HG02870 (cell line): ENCODE results near the gene ATXN7L3B.
"Not testable (repeated sequence)": the region's sequence is repeated elsewhere in the genome, so short reads cannot be mapped to it uniquely, and the experiment has no call there.

Experiments used
- ATAC-seq: cut with Tn5 transposase; IDR thresholded peaks from one replicate; pipeline ENCODE4 v1.9.1; 2021; ENCODE audit warnings: mild to moderate bottlenecking, moderate library complexity; ENCODE audit not compliant: unreplicated experiment

Gene ATXN7L3B, protein sequence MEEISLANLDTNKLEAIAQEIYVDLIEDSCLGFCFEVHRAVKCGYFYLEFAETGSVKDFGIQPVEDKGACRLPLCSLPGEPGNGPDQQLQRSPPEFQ

DNA sequence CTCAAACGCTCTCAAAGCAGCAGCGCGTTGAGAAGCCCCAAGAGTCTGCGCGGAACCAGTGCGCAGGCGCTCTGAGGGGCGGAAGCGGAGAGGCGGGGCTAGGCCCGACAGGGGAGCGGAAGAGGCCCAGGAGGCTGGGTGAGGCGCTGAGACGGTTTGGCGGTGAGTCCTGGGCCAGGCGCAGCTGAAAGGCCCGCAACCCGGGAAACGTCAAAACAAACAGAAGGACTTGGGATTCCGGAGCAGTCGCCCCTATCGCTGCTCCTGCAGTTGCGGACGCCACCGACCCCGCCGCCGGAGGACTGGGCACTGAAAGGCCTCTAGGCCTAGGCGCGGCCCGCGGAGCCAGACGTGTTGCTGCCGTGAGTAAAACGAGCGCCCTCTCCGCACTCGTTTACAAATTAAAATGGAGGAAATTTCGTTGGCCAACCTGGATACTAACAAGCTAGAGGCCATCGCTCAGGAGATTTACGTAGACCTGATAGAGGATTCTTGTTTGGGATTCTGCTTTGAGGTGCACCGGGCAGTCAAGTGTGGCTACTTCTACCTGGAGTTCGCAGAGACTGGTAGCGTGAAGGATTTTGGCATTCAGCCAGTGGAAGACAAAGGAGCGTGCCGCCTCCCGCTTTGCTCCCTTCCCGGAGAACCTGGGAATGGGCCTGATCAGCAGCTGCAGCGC is at the start of gene ATXN7L3B:
Gene ATXN7L3B, plus strand, starts transcription at position 129 of the 679 bp plus-strand sequence. Its CDS starts 278 bp downstream, at position 407.
- peak; percentile 96 for ATAC-seq

DNA sequence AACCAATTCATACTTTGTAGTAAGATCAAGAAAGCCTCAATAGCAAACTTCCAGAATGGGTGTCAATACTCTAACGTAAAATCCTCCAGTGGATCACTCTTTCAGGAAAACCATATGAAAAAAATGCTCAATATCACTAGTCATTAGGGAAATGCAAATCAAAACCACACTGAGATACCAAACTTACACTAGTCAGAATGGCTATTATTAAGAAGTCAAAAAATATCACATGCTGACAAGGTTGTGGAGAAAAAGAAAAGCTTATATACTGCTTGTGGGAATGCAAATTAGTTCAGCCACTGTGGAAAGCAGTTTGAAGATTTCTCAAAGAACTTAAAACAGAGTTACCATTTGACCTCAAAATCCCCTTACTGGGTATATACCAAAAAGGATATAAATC is 49.5 kb upstream of the ATXN7L3B start:
- peak; percentile 63 for ATAC-seq

DNA sequence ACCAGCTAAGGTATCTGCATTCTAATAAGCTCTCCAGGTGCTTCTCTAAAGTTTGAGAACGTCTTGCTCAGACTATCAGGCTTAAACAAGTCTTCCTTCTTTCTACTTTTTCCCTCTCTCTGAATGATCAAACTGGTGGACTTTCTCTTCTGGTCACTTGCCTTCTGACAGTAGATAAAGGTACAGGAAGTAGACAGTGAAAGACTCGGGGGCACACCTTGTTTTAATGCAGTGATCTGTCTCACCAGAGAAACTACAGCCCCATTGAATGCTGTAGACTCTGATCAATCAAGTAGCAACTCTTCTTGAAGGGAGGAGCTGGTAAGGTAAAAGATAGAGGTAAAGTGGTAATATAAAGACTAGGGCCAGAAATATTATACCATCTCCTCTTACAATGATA is 48.1 kb upstream of the ATXN7L3B start:
- ATAC-seq, result no peak

DNA sequence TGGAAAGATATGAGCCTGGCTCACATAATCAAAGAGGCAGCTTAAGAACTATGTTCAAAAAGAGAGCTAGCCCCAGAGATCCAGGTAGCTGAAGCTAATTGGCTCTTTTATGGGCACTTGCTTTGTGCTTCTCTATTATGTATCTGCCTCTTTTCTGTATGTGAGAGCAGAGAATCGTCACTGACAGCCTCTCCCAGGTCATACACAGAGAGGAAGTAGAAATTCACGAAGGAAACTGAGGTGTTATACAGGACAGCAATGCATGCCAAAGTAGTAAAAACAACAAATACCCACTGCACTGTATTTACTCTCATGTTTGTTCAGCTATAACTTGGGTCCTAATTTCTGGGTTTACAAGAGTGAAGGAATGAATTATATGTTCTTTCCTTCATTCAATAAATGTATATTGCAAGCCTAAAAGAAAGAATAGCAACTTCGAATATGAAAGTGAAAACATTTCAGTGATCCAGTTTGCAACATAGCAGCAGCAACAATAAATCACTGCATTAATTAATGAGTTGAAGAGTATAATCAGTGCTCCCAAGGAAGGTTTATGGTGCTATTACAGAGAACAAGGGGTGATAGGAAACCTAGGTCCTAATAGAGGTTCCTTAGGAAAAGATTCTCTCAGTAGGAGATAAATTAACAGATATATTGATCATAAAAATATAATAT is 47.1 kb upstream of the ATXN7L3B start:
- ATAC-seq, result peak; percentile 67

DNA sequence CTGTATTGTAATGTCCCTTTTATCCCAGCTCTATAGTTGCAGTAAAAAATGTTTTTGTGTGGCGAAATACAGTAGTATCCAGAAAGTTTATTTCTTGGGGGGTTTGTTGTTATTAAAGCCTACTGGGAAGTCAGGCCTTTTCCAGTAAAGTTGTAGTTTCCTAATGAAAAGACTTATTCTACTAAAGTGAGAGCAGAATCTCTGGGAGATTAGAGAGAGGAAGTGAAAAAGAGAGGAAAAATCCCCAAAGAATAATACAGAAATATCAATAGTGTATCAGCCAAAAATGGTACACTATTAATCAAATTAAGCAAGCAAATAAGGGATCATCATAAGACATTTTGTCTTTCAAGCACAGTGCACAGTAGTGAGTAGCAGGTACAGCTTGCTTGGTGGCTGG is 46.3 kb upstream of the ATXN7L3B start:
- no peak for ATAC-seq

DNA sequence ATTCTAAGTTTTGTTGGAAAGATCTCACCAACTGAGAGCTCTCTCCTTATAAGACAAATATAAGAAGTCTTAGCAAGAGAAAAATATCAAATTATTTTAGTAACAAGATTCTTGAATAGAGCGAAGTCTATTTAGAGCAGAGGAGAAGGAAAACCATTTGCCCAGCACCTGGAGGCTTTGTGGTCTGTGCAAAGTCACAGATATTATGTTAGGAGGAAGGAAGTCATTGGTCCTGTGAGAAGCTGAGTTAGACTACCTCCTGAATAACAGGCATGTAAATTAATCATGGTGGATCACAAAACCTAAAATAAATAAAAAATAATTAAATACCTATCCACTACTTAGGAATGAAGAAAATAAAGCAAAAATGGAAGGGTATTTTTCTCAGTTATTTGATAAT is 38.4 kb upstream of the ATXN7L3B start:
- no peak for ATAC-seq

DNA sequence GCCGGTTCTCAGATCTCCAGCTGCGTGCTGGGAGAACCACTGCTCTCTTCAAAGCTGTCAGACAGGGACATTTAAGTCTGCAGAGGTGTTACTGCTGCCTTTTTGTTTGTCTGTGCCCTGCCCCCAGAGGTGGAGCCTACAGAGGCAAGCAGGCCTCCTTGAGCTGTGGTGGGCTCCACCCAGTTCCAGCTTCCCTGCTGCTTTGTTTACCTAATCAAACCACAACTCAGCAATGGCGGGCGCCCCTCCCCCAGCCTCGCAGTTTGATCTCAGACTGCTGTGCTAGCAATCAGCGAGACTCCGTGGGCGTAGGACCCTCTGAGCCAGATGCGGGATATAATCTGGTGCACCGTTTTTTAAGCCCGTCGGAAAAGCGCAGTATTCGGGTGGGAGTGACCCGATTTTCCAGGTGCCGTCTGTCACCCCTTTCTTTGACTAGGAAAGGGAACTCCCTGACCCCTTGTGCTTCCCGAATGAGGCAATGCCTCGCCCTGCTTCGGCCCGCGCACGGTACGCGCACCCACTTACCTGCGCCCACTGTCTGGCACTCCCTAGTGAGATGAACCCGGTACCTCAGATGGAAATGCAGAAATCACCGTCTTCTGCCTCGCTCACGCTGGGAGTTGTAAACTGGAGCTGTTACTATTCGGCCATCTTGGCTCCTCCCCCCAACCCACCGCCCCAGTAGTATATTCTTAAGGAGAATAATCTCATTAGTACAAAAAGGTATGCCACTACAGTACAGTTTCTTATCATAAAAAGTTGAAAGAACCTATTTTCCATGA is 28.6 kb upstream of the ATXN7L3B start:
- not testable (repeated sequence) for ATAC-seq

DNA sequence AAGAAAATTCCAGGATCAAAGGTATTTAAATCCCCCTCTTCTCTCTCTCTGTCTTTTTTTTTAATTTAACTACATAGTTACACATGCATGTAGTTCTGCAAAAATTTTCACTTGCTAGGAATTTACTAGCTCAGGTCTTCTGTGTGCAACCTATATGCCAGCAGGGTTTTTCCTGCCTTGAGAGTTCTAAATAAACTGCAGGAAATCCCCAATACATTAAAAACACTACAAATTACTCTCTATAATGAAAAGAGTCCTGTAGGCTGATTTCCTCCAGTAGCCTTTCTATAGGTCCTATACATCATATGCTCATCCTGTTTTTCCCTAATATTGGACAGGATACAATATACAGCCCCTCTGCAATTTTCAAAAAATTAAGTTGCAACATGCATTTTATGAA is 27.7 kb upstream of the ATXN7L3B start:
- ATAC-seq, result no peak

DNA sequence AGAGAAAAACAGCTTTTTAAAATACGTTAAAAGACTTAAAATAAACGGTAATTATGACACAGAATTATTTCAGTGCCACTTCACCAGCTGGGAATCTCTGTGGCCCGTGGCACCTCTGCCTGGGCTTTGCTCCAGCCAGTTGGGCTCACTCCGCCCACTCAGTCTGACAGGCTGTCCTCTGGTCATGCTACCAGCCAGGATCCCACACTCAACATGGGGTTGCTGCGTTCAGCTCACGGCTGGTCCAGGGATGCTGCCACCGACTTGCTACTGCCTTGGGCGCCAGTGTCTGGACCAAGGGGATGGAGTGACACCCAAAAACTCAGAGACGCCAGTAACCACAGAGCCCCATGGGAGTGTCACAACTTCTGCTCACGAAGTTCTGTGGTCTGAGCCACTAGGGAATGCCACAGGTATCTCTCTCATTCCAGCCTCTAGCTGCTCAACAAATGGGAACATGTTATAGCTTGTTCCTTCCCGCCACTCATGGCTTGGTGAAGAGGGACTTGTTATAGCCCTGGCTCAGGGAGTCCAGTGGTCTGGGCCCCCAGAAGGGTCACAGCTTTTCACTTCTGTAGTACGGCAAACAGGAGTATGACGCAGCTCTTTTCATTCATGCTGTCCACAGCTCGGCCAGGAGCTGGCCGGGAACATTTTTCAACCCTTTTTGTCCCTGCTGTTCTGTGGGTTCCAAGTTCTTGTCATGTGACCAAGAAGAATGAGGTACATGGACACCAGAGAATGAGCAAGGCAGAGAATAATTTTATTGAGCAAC is 23.4 kb upstream of the ATXN7L3B start:
- ATAC-seq, result no peak

DNA sequence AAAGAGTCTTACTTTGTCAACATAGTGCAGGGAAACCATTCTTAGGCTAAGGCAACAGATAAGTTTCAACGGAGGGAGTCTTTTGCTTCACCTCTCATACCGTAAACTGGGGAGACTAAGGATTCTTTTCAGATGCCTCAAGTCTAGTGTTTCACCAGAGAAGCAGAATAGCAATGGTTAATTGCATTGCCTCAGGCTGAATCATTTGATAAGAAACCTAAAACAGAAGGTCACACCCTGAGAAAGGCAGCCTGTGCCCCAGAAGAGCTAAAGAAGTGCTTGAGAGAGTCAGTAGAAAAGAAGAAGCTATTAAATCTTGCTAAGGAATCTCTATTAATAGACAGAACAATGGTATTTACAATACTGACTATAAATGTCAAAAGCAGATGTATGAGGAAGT is 21.8 kb upstream of the ATXN7L3B start:
- no peak for ATAC-seq

DNA sequence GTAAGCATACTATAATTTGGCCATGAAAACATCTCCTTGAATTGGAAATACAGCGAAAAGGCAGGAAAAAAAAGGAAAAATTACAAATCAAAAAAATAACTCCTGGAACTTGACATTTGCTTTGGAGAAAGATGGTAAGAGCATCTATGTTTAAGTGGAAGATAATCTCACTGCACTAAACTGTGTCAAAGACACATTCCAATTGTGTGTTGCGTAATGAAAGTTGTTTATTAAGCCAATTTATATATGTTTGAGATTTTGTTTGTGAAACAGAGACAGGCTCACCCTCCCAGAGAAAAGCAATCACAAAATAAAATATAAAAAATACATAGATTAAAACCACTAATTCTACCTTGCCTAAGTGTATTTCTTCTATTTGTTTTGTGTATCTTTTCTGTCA is 11.1 kb upstream of the ATXN7L3B start:
- ATAC-seq, result no peak

DNA sequence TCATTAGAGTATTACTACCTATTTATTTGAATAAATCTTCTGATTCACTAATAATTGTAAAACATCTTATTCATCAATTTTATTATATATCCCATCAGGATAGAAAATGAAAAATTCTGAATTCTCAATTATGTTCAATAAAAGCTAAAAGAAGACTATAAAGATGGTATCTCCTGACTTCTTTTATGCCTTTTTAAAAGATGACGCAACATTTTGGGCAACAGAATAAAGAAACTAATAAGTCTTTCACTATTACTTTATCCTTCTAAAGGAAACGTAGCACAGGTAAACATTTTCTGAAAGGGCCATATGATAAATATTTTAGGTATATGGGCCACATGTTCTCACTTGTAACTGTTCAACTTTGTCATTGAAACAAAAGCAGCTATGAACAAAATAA is 10.1 kb upstream of the ATXN7L3B start:
- ATAC-seq, result no peak

DNA sequence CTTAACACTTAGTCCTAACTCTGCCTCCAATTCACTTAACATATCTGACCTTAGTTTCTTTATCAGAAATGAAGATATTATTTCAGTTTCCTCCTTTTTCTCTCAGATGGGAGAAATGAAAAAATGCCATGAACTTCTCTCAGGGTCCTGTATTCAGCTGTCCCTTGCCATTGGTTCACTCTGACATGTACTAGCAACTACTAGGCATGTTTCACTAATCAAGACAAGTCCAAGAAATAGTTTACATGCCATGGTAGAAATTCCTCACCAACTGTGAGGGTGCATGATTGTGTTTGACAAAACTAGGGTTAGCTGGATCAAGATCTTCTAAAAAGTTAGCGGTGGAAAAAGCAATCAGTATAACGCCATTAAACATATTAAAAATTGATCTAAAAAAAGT is 7.0 kb upstream of the ATXN7L3B start:
- ATAC-seq, result no peak

DNA sequence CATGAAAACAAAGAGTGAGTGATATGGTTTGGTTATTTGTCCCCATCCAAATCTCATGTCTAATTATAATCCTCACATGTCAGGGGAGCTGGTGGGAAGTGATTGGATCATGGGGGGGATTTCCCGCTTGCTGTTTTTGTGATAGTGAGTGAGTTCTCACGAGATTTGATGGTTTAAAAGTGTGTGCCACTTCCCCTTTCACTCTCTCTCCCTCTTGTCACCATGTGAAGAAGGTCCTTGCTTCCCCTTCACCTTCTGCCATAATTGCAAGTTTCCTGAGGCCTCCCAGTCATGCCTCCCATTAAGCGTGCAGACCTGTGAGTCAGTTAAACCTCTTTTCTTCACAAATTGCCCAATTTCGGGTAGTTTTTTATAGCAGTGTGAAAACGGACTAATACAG is 2.1 kb upstream of the ATXN7L3B start:
- no peak for ATAC-seq

DNA sequence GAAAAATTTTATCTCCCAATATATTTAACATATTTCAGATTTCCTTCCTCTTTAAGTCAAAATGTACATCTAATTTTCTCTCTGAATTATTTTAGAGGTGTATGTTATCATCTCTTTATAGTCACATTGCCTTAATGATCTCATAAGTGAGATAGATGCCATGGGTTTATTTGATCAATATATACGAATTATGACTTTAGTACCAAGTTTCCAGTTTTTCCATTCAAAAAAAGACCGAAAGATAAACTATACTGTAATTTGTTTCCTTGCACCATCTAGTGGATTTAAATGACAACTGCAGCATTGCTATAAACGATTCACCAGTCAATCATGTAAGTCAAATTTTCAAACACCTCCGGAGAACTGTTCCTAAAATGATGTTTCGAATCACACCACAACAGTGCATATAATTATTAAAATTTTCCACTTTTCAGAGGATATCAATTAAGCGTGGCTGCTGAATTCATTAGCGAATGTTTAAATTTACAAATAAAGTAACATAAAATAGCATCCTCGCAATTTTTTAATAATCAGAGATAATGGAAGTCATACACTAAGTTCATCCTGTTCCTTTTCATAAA is 419 bp upstream of the ATXN7L3B start:
- peak; percentile 57 for ATAC-seq

DNA sequence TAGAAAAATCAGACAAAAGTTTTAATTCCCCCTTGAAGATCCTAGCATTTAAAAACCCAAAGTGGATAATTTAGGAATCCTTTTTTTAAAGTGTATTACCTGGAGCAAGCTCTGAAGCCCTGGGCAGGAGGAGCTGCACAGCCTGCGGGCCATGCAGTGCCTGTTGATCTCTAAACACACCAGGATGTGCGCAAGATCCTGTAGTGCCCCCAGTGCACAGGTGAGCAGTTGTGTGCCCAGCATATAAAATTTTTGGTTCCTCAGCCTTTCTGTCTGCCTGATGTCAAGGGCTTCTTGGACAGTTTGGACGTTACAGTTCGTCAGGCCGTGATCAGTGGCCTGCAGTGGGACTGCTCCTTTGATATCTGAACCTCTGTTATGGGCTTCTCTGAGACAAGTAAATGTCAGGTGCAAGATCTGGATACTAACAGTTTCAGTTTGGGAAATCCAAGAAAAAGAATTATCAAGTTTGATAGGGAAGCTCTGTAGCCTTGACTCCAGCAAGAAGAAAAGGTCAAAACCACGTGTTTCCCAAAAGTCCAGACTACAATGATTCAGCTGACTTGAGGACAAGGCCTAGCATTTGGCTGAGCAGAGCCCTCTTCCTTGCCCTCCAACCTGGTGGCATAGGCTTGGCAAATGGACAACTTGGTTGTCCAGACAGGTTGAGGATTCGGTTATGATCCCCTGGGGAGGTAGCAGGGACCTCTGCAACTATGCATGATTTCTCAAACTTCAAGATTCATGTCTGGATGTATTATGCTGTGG is 1.0 kb downstream of the ATXN7L3B start:
- ATAC-seq, result no peak

DNA sequence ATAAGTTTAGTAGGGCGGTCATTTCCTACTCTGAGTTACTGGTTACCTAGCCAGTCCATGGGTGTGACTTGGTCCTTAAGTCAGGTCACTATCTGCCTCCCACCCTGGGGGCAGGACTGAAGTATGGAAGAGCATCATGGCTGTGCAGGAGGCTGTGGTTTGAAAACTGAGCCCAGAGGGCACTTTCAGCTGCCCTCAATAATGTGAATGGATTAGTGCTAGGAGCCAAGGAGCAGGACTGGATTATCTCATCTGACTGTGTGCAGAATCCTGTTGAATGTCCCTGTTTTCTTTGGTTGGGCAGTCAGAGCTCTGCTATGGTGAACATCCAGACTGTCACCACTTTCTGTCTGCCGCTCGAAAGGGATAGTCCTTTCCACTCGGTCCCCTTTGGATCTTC is 1.6 kb downstream of the ATXN7L3B start:
- ATAC-seq, result no peak

DNA sequence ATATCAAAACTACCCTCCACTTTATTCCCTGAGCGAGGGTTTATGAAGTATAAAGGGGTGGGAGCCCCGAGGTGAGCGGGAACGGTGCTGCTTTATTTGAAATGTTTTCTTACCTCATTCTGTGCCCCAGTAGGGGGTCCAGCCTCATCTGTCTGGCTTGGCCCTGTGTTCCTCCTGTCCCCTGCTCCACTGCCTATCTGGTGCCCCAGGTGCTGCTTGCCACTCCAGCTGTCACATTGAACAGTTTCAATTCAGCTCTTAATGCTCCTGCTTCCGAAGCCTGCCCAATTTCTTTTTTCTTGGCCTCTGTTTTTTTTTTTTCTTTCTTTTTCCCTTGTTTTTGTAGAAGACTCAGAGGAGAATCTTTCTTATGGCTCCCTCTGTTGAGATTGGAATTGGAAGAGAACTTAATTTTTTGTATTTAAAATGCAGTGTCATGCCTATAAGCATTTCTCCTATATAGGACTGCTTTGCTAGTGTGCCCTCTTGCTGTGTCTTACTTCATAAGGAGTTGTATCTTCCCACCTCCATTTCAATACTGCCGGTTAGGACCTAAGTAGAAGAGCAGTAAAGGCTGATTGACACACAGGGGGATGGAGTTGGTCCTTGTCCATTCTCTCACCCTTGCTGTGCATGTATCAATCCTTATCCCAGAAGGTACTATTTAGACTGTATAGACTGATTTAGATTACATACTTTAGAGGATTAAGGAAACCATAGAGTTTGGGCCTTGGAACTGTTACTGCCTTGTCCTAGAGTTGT is 2.3 kb downstream of the ATXN7L3B start:
- no peak for ATAC-seq

DNA sequence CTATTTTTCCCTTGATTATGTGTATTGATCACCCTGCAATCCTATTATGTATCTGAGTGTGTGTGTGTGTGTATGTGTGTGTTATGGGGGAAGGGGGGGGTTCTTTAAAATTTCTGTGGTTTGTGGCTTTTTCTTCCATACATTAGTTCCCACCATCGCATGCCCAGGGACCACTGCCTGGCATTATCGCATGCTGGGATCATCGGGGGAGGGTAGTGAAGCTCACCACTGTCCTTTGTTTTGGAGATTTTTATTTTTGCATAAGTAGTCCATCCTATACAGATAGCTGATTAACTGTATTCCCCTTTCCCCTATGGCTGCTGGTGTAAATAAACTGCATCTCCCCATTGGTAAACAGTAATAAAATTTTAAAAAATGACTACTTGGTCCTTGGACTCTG is 3.4 kb downstream of the ATXN7L3B start:
- ATAC-seq, result no peak
